Heart left ventricle (tissue), 13 donors: ENCODE results near the gene MARCHF7.

Experiments used
- CTCF ChIP-seq, 12 donors: fragments of 200-600 bp; sonication (generic) in 4 of 12; IDR thresholded peaks; one replicate each; pipeline versions ENCODE4 v1.5.0 to v1.8.0; 2018 to 2022; ENCODE audit warnings: antibody characterized with exemption in 12 of 12, mild to moderate bottlenecking in 5 of 12
- POLR2A ChIP-seq, 2 donors: fragments of 450-650 bp; IDR thresholded peaks; one replicate each; pipeline ENCODE4 v1.6.1; 2017; ENCODE audit warnings: antibody characterized with exemption in 2 of 2, mild to moderate bottlenecking in 2 of 2, moderate library complexity in 2 of 2
- donor health status: ischemic (EF 13 %, LVEDD 7.1; RV severe dilation, severe dysfunction).
- donor health status: DM: no; HTN: yes; CAD: no.
- donor health status: DM: no; HTN: no; CAD: no.
- donor health status: ischemic (EF 25% LVEDD 6.9; RV normal size, moderate dysfunction).
- donor health status: ischemic (EF 25% LVEDD 5.7; RV mildly dilated, moderate dysfunction).
- donor health status: ischemic (EF 35%, LVEDD 5.7; RV mildly dilated, moderate dysfunction).
- donor health status: nonischemic (EF 11% LVEDD 7.7; RV severe dilation, severe dysfunction).
- donor health status: DM: yes; HTN: yes; CAD: no.
- donor health status: PGD.
- donor health status: ischemic (EF 29% LVEDD 5.4; RV normal size, mild dysfunction).
- donor health status: nonischemic (EF 23%, LVEDD 6.1; RV moderate dilation, normal function).

- peak in 1 of 2 donors; percentile 88 for TF ChIP-seq POLR2A (IDR thresholded peaks at IDR 0.05)
- TF ChIP-seq CTCF (IDR thresholded peaks at IDR 0.05): peak; percentile 28 to 78 (median 52)
Observed at GRCh38 chr2:159712143-159712928, at the start of gene MARCHF7.
